ENCODE results near the gene ANKRD11.

ANKRD11 gene

DNA sequence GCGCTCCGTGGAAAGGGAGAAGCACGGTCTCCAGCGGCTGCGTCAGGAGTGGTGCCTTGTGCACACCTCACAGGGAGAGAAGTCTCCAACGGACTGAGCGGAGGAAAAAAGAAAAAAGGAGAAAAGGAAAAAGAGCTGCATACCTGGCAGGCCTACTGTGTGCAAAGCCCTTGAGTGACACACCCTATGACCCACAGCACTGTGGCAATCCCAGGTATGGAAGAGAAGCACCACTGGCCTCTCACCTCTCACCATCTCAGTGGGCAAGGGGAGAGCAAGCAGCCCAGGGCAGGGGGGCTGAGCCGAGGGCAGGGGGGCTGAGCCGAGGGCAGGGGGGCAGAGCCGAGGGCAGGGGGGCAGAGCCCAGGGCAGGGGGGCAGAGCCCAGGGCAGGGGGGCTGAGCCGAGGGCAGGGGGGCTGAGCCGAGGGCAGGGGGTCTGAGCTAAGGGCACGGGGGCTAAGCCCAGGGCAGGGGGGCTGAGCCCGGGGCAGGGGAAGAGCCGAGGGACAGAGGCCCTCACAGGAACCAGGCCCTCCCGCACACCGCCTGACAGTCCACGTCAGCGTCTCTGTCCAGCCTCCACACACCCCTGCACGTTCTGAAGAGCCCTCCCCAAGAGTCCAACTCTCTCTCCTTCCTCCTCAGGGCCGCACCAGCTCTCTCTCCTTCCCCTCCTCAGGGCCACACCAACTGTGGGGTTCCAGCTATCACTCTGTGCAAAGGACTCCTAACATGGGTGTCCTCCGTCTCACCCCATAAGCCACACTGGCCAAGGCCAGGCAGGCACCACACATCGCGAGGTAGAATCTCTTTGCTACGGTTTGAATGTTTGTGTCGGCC lies 167.0 kb downstream of the ANKRD11 start:
- DNase-seq, result no peak

- DNase-seq, result no peak
These were observed 167.8 kb downstream of the ANKRD11 start for GRCh38 chr16:89322321-89323119.

- no peak for DNase-seq
These were observed 169.4 kb downstream of the ANKRD11 start for GRCh38 chr16:89320782-89321501.

GRCh38 chr16:89319886-89320781 lies 170.2 kb downstream of the ANKRD11 start:
- no peak for DNase-seq

- no peak for DNase-seq
These were observed 170.8 kb downstream of the ANKRD11 start for GRCh38 chr16:89319631-89319885.

GRCh38 chr16:89318871-89319630 lies 171.3 kb downstream of the ANKRD11 start:
- DNase-seq, result no peak

DNA sequence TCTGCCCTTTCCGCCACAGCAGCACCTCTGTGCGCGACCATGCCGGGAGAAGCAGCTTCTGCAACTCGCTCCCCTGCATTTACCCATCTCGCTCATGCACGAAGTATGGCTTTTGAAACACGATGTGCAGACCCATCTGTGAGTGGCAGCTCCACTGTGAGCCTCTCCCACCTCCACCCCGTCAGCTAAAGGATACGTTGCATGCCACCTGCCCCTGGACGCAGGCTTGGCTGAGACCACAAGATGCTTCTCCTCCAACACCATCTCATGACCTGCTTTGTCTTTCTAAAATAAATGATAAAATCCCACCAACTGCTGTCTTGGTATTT lies 172.0 kb downstream of the ANKRD11 start:
- DNase-seq, result no peak

GRCh38 chr16:89317729-89318429 lies 172.5 kb downstream of the ANKRD11 start:
- DNase-seq, result no peak

GRCh38 chr16:89317101-89317671 lies 173.2 kb downstream of the ANKRD11 start:
- DNase-seq, result no peak

DNA sequence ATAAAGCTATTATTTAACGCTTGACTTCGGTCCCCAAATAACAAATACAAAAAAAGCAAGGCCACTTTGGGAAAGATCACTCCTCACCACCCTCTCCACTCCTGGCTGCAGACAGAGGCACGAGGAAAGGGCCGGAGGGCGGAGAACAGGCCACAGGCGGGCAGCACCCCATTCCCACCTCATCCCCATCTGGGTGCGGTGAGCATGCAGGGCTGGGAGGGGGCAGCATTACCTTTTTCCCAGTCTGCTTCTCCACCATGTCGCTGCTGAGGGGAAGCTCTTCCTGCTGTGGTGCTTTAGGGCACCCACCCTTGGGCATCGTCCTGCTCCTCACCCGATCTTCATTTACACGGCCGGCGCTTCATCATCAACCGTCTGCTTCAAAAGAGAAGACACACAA lies 173.7 kb downstream of the ANKRD11 start:
- DNase-seq, result no peak

GRCh38 chr16:89315791-89316581 lies 174.4 kb downstream of the ANKRD11 start:
- no peak for DNase-seq

DNA sequence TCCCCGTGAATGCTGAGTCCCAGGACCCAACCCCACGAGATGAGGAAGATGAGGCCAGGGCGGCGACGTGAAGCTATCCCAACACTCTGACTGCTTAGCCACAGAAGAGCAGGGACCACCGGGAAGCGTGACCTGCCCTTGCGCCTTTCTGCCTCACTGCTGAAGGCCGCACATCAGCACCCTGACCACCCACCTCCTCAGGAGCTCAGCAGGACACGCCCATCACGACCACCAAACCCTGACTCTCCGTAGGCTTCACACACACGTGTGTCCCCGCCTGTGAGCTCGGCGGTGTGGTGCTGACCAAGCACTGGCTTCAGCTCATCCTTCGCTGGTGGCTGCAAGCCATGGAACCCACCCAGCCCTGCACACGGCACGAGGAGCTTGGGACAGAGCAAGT lies 175.1 kb downstream of the ANKRD11 start:
- no peak for DNase-seq

DNA sequence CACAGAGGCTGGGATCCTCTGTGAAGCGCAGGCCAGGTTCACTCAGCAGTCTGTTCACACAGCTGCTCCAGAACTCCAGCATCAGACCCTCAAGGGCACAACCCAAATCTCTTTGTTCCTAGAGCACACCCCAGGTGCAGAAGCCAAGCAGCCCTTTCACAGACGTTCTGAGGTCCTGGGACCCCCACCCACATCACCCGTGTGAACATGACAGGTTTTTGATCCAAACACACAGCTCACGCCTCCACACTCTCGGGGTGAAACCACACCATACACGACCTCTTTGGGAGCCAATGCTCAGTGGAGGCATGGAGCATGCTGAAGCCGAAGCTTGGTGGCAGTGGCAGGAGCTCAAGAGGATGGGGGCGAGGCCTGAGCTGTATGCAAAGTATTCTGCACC lies 175.5 kb downstream of the ANKRD11 start:
- no peak for DNase-seq

GRCh38 chr16:89314357-89314756 lies 176.0 kb downstream of the ANKRD11 start:
- no peak for DNase-seq

DNA sequence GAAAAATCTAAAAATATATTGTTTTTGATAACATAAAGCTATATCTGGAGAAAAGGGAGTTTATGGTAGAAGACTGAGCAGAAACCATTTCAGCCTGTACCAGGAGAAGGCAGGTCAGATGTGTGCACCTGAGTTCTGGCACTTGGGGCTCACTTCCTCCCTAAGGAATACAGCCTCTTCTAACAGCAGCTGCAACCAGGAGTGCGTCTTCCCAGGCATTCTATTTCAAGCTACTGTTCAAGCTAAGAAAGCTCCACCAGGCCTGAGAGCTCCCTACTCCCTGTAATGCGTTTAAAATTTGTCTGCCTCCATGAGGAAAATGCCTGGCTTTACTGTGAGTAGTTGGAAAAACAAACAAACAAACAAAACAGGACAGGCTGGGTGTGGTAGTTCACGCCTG lies 176.8 kb downstream of the ANKRD11 start:
- no peak for DNase-seq

DNA sequence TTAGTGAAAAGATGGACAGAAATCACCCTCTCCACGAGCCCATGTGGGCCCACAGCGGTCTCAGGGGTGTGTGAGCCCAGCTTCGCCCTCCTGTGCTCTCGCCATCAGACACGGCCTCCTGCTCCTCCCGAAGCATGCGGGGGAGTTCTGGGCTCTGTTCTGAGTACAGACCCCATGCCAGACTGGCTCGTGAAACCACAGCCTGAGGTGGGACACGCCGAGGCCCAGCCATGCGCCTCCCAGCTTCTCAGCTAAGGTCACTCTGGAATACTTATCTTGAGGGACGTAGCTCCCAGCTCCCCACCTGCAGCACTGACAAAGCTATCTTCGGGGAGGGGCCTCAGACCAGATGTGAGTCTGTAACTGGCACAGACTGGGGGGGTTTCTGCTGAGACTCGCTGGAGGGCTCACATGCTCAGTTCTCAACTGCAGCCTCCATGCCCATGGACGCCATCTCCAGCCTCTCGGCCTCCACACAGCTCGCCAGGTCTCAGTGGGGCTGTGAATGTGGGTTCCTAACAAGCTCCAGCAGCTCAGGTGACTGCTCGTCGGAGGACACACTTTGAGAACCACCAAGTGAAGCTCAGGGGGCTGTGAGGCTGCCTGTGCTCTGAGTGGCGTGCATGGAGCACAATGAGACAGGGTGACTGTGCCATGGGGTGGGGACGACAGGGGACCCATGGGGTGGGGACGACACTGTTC lies 177.6 kb downstream of the ANKRD11 start:
- DNase-seq, result no peak

- no peak for DNase-seq
These were observed 178.2 kb downstream of the ANKRD11 start for GRCh38 chr16:89312194-89312593.

- DNase-seq, result no peak
These were observed 178.7 kb downstream of the ANKRD11 start for GRCh38 chr16:89311636-89312035.

GRCh38 chr16:89309438-89310122 lies 180.8 kb downstream of the ANKRD11 start:
- DNase-seq, result no peak

Measured in SIG-M5 (cell line).